Measurements from ENCODE around the gene NUS1.
"Not testable (repeated sequence)": the region's sequence is repeated elsewhere in the genome, so short reads cannot be mapped to it uniquely, and the experiment has no call there.

NUS1 gene

DNA sequence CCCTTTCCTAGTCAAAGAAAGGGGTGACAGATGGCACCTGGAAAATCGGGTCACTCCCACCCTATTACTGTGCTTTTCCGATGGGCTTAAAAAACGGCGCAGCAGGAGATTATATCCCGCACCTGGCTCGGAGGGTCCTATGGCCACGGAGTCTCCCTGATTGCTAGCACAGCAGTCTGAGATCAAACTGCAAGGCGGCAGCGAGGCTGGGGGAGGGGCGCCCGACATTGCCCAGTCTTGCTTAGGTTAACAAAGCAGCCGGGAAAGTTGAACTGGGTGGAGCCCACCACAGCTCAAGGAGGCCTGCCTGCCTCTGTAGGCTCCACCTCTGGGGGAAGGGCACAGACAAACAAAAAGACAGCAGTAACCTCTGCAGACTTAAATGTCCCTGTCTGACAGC is 46.3 kb downstream of the NUS1 start:
- DNase-seq = not testable (repeated sequence)

DNA sequence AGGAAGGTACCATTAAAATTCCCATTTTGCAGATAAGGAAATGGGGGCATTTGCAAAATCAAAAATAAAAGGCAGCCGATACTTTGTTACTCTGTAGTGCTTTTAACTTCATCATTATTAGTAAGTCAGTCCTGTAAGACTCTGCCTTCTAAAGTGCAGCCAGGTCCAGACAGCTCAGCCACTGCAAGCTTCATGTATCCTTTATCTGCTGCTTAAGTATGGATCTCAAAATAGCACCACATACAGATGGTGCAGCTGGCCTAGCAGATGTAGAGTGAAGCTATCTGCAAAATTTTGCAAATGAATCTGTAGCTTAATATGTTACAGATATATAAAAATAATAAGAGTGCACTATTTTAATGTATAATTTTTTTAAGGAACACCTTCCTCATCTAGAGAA is 53.4 kb downstream of the NUS1 start:
- DNase-seq = no peak

DNA sequence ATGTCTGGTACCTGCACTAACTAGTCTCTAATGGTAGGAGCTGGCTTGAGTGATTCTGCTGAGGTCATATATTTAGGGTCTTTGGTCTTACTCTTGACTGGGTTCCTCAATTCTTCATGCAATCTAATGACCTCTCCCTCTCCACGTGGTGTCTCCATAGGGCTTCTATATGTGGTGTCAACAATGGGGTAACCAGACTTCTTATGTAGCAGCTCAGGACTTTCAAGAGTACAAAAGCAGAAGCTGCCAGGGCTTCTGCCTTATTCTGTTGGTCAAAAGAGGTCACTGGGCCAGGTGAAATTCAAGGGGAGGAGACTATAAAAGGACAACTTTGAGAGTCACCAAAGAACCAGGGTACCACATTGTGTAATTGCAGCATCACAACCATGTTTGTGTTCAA is 54.3 kb downstream of the NUS1 start:
- DNase-seq = no peak

DNA sequence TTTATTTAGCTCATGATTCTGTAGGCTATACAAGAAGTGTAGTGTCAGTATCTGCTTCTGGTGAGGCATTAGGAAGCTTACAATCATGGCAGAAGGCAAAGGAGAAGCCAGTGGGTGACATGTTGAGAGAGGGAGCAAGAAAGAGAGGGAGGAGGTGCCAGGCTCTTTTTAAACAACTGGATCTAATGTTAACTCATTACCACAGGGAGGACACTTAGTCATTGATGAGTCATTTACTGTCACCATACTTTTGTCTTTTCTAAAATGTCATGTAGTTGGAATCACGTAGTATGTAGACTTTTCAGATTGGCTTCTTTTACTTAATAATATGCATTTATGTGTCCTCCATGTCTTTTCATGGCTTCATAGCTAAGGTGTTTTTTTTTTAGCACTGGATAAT is 58.1 kb downstream of the NUS1 start:
- DNase-seq = no peak

DNA sequence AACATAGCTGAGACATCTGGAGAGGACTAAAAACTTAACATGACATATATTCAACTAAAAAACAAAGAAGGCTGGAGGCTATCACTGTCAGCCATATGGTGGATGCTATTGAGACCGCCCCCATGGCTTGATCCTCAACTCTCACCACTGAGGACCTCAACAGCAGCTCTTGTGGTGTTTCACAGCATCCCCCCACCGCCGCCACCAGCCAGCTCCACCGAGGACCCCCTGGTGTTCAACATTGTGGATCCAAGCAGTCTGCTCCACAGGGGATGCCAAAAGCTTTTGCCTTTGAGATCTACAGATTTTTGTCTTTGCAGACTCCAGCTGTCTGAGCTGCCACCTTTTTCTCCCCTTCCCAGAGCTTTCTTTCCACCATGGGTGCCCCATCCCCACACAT is 64.6 kb downstream of the NUS1 start:
- DNase-seq = no peak

DNA sequence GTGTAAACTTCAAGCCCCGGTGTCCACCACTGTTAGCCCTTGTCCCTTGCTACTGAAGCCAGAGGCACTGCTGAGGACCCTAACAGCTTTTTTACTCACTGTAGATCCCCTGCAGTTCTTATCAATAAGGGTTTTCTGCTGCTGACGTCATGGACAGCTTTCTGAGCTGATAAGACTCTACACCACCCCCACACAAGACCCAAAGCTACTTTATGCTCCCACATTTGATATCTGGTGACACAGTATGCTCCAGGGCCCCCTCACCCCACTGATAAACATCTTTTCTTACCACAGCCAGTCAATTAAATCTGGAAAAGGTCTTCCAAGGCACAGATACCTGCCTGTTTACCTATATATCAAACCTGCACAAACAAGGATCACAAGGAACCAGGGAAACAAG is 65.3 kb downstream of the NUS1 start:
- DNase-seq = no peak

DNA sequence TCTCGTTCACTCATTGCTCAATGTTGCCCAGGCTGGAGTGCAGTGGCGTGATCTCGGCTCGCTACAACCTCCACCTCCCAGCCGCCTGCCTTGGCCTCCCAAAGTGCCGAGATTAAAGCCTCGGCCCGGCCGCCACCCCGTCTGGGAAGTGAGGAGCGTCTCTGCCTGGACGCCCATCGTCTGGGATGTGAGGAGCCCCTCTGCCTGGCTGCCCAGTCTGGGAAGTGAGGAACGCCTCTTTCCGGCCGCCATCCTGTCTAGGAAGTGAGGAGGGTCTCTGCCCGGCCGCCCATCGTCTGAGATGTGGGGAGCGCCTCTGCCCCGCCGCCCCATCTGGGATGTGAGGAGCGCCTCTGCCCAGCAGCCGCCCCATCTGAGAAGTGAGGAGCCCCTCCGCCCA is 75.4 kb downstream of the NUS1 start:
- not testable (repeated sequence) for DNase-seq

Data from NCI-H345 (cell line).